ENCODE results near the gene E2F6. TPM values are rescaled to one million over a fixed set of nuclear protein-coding genes. Genes with fewer than 3 reads are reported as not detected.
A peak's percentile ranks its signal among the peaks of the same experiment; 100 is the strongest.

E2F6 gene
- total RNA-seq, 1 donor from 2014 or later, result 11.8 TPM

DNA sequence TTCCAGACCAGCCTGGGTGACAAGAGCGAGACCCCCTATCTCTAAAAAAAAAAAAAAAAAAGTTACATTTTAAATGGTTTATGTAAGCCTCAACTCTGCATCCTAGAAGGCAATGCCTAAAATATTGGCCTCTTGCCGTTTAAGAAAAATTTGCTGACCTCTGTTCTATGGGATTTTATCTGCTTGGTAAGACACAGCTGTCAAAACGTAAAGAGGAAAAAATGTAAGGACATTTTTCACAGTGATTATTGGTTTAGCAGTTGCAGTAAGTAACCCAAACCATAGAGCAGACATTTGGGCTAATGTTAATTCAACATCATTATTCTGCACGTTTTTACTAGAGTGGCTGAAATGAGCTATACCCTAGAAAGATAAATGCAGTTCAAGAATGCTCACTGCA is 14.4 kb upstream of the E2F6 start:
- no peaks in the 10 kb centered on the region for H3K36me3 Mint-ChIP-seq (ENCODE audit: low read depth)
- peaks cover 7% of the 10 kb centered on the region for H3K4me1 Mint-ChIP-seq
- H3K27ac Mint-ChIP-seq, result no peak overlapping the region
- TF ChIP-seq, protein P1, sequence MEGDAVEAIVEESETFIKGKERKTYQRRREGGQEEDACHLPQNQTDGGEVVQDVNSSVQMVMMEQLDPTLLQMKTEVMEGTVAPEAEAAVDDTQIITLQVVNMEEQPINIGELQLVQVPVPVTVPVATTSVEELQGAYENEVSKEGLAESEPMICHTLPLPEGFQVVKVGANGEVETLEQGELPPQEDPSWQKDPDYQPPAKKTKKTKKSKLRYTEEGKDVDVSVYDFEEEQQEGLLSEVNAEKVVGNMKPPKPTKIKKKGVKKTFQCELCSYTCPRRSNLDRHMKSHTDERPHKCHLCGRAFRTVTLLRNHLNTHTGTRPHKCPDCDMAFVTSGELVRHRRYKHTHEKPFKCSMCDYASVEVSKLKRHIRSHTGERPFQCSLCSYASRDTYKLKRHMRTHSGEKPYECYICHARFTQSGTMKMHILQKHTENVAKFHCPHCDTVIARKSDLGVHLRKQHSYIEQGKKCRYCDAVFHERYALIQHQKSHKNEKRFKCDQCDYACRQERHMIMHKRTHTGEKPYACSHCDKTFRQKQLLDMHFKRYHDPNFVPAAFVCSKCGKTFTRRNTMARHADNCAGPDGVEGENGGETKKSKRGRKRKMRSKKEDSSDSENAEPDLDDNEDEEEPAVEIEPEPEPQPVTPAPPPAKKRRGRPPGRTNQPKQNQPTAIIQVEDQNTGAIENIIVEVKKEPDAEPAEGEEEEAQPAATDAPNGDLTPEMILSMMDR (IDR thresholded peaks at IDR 0.05), result no peak
- H3K4me3 Mint-ChIP-seq, result no peak overlapping the region
- ChIA-PET CTCF (interaction anchor here (0.9 to 1.6 kb wide), 4 partner anchors 14 to 1527 kb away, joined by 3 to 4 read pairs (median 4); partner anchors contain the start of gene E2F6), POLR2A (interaction anchor here (0.6 kb wide), 1 partner anchor 16 kb away, joined by 5 read pairs; no protein-coding TSS in a partner anchor)
- ATAC-seq (ENCODE audit: low read depth) (no peak), DNase-seq (no peak)
- intact Hi-C loops (cut with micrococcal nuclease), result no loop called here
- H3K27me3 Mint-ChIP-seq, result peaks cover 31% of the 10 kb centered on the region
- no peaks in the 10 kb centered on the region for H3K9me3 Mint-ChIP-seq

DNA sequence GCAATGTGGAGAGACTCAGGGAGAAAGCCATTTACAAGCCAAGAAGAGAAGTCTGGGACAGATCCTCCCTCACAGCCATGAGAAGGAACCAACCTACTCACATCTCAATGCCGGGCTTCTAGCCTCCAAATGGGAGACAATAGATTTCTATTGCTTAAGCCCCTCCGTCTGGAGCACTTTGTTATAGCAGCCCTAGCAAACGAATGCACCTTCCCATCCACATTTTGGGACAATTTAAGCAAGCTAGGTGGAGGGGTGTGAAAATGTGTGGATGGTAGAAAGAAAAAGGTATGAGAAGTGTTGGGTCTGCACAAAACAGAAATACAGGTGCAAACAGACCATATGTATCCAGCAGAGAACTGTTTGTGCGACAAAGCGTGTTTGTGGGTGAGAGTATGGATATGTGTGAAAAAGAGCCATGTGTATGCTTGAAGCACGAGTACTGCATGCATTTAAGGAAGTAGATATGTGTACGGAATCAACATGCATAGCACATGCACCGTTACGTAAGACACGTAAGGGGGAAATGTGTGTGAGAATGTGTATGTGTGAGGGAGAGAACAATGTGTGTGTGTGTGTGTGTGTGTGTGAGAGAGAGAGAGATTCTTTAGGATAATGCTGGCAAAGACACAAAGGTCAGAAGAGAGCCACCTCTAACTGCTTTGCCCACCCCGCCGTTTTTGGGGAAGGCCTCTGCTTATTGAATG is 13.1 kb upstream of the E2F6 start:
- intact Hi-C loops (cut with micrococcal nuclease), result loop anchor here (1.0 kb wide), 4 partner anchors 105 to 1528 kb away; no protein-coding TSS in a partner anchor
- Mint-ChIP-seq H3K27me3 (peaks cover 25% of the 10 kb centered on the region), H3K36me3 (ENCODE audit: low read depth) (no peaks in the 10 kb centered on the region), H3K27ac (no peak overlapping the region), H3K4me3 (no peak overlapping the region), H3K9me3 (no peaks in the 10 kb centered on the region), H3K4me1 (peaks cover 7% of the 10 kb centered on the region)
- DNase-seq (no peak), ATAC-seq (ENCODE audit: low read depth) (no peak)
- TF ChIP-seq, protein P1 (IDR thresholded peaks at IDR 0.05), result no peak
- ChIA-PET CTCF (interaction anchor here (0.6 to 1.6 kb wide), 6 partner anchors 13 to 1528 kb away, joined by 3 to 5 read pairs (median 4); partner anchors contain the start of gene E2F6), POLR2A (no interaction called here)

DNA sequence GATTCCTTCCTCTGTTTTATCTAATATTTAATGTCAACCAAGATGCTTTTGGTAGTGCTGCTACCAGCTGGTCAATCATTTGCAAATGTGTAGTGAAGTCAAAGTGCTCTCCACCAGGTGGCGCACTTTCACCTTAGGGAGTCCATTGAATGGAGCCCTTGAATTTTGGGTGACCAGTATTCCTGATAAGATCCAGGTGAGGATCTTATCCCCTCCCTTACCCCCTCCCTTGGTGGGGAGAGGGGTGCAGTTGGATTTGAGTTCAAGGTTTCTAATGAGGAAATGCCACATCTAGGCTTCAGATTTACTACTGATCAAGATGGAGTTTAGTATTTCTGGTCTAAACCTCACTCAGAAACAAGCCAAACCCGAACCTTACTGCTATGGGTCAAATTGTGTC is 12.0 kb upstream of the E2F6 start:
- POLR2A ChIA-PET, result interaction anchor here (0.6 kb wide), 1 partner anchor 642 kb away, joined by 5 read pairs; no protein-coding TSS in a partner anchor
- TF ChIP-seq, protein P1 (IDR thresholded peaks at IDR 0.05), result peak; percentile 75
- no peaks in the 10 kb centered on the region for H3K36me3 Mint-ChIP-seq (ENCODE audit: low read depth)
- H3K27me3 Mint-ChIP-seq, result peaks cover 17% of the 10 kb centered on the region
- DNase-seq (peak; percentile 59), ATAC-seq (ENCODE audit: low read depth) (peak; percentile 71)
- H3K4me3 Mint-ChIP-seq, result no peak overlapping the region
- H3K4me1 Mint-ChIP-seq, result peaks cover under 1% of the 10 kb centered on the region
- no peak overlapping the region for H3K27ac Mint-ChIP-seq
- CTCF ChIA-PET, result interaction anchor here (0.6 to 2.2 kb wide), 14 partner anchors 11 to 1529 kb away, joined by 3 to 18 read pairs (median 4); no protein-coding TSS in a partner anchor
- intact Hi-C loops (cut with micrococcal nuclease), result loop anchor here (1.0 kb wide), 4 partner anchors 106 to 1529 kb away; no protein-coding TSS in a partner anchor
- H3K9me3 Mint-ChIP-seq, result no peaks in the 10 kb centered on the region

DNA sequence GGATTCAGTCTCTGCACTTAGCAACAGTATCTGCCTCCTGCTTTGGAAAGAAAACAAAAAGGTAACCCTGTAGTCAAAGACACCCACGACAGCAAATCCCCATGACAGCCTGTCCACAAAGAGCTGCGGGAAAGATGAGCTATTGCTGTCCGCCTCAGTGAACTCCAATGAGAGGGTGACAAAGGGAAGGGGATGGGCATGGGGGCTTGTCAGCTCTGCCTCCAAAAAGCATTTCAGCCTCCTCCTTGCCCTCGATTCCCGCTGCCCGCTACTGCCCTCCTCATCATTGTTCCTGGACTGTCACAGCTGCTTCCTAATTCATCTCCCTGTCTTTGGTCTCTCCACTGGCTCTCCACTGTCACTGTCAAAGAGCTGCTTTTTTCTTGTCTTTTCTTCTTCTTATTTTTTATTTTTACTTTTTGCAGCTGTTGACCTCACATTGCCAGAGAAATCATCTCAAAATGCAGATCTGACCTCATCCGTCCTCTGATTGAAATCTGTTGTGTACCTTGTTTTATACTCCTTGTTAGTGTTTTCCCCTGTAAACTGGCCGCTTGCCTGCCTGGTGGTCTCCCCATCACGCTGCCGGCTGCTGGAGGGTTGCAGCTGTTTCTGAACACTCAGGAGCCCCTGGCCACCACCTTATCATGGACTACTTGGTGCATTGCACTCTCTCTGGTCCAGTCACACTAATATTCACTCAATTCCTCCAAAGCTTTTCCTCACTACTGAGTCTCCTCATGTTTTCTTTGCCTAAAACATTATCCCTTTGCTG is 7.9 kb upstream of the E2F6 start:
- no peaks in the 10 kb centered on the region for H3K9me3 Mint-ChIP-seq
- intact Hi-C loops (cut with micrococcal nuclease), result no loop called here
- POLR2A ChIA-PET, result no interaction called here

More for the DNA sequence above, 7.9 kb upstream of the E2F6 start:
- DNase-seq (no peak), ATAC-seq (ENCODE audit: low read depth) (no peak)
- H3K4me1 Mint-ChIP-seq, result no peaks in the 10 kb centered on the region
- H3K27ac Mint-ChIP-seq, result no peak overlapping the region
- TF ChIP-seq, protein P1 (IDR thresholded peaks at IDR 0.05), result no peak
- CTCF ChIA-PET, result interaction anchor here (0.6 to 1.2 kb wide), 3 partner anchors 10 to 341 kb away, joined by 3 to 4 read pairs (median 3); a partner anchor contains a TSS
- no peaks in the 10 kb centered on the region for H3K27me3 Mint-ChIP-seq
- no peaks in the 10 kb centered on the region for H3K36me3 Mint-ChIP-seq (ENCODE audit: low read depth)
- H3K4me3 Mint-ChIP-seq, result no peak overlapping the region

Measured in activated B cell treated with CpG ODN at 0.5 μM for 24 hours (primary cell).